Vagina (tissue), 2 donors: ENCODE results near the gene VBP1.

Experiments used
- CTCF ChIP-seq, 3 experiments: fragments of 450-650 bp in 2 of 3; fragments of 200-600 bp in 1 of 3; sonication (generic) in 1 of 3; IDR thresholded peaks; one replicate each; pipeline ENCODE4 v1.5.1; 2017 to 2019; ENCODE audit warnings: antibody characterized with exemption in 3 of 3, mild to moderate bottlenecking in 2 of 3, moderate library complexity in 2 of 3
- POLR2A ChIP-seq, 2 donors: fragments of 450-650 bp; IDR thresholded peaks; one replicate each; pipeline ENCODE4 v1.6.1; 2017; ENCODE audit warnings: antibody characterized with exemption in 2 of 2, mild to moderate bottlenecking in 2 of 2, moderate library complexity in 2 of 2
- POLR2AphosphoS5 ChIP-seq, 2 donors: sonication (generic); formaldehyde crosslinking; IDR thresholded peaks; one replicate each; pipeline ENCODE4 v1.9.0; 2017; ENCODE audit warnings: antibody characterized with exemption in 2 of 2, mild to moderate bottlenecking in 2 of 2, low read depth in 1 of 2; ENCODE audit not compliant: insufficient read depth in 1 of 2

- TF ChIP-seq POLR2AphosphoS5 (IDR thresholded peaks at IDR 0.05; ENCODE audit: insufficient read depth in 1 of 2, low read depth in 1 of 2) (no peak), CTCF (IDR thresholded peaks at IDR 0.05) (no peak), POLR2A (IDR thresholded peaks at IDR 0.05) (no peak)
These were observed 19.6 kb downstream of the VBP1 start for GRCh38 chrX:155235891-155236290.
